Activated T-cell treated with anti-CD3 and anti-CD28 coated beads for 48 hours (primary cell): ENCODE results near the gene DNAJC17.

ENCODE experiments used
- DNase-seq: peaks from one replicate; pipeline ENCODE4 v3.0.0-alpha.2; 2020; ENCODE audit warnings: low read depth

Gene DNAJC17

GRCh38 chr15:40739854-40740253, 67.4 kb downstream of the DNAJC17 start:
- DNase-seq: no peak

- no peak for DNase-seq
These were observed 68.2 kb downstream of the DNAJC17 start for GRCh38 chr15:40739047-40739446.

- DNase-seq: no peak
These were observed 70.2 kb downstream of the DNAJC17 start for GRCh38 chr15:40737048-40737447.

- DNase-seq: no peak
These were observed 70.7 kb downstream of the DNAJC17 start for GRCh38 chr15:40736575-40736974.

- DNase-seq: no peak
These were observed 76.2 kb downstream of the DNAJC17 start for GRCh38 chr15:40731034-40731433.

GRCh38 chr15:40723919-40724318, 83.4 kb downstream of the DNAJC17 start:
- DNase-seq: no peak

GRCh38 chr15:40722934-40723333, 84.3 kb downstream of the DNAJC17 start:
- no peak for DNase-seq

GRCh38 chr15:40722354-40722753, 84.9 kb downstream of the DNAJC17 start:
- no peak for DNase-seq

- no peak for DNase-seq
These were observed 85.6 kb downstream of the DNAJC17 start for GRCh38 chr15:40721701-40722100.

- DNase-seq: no peak
These were observed 91.1 kb downstream of the DNAJC17 start for GRCh38 chr15:40716165-40716564.
